Middle frontal gyrus (tissue), 1 donor: Measurements from ENCODE around the gene LIME1.

Experiments
- DNase-seq: peaks from one replicate; pipeline ENCODE4 v3.0.0-alpha.2; 2015; ENCODE audit warnings: low spot score; ENCODE audit errors: extremely low spot score

The LIME1 gene

DNA sequence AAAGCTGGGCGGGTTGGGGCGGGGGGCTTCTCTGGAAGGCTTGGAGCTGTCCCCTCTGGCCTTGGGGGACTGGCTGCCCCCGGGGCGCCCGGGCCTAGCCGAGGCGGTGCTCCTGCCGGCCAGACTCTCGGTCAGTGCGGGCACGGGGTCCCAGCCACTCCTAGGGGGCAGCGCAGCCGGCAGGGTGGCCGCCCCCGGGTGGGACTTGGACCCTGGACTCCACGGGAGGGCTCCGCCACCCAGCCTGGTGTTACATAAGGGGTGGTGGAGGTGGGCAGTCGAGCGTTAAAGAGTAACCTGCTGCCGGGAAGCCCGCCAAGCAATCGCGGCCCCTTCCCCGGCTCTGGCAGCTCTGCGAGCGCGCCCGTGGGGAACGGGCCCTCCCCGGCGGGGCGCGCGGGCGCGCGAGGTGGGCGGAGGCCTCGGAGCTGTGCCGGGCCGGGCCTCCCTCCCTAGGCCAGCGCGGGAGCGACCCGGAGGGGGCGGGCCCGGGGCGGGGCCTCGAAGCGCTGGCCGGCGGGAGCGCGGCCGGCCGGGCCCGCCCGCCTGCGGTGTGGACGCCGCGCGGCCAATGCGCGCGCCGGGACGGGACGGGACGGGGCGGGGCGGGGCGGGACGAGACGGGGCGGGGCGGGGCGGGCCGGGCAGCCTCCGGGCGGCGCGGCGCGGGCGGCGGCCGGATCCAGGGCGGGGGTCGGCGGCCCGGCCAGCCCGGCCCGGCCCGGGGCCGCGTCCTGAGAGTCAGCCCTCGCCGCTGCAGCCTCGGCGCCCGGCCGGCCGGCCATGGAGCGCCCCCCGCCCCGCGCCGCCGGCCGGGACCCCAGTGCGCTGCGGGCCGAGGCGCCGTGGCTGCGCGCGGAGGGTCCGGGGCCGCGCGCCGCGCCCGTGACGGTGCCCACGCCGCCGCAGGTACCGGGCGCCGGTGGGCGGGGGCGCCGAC, 2.9 kb downstream of the LIME1 start, which contains the start of gene SLC2A4RG:
TSS of gene SLC2A4RG (plus strand) at position 647 of the 940 bp plus-strand sequence. CDS start at position 784, 137 bp downstream.
- peak; percentile 76 for DNase-seq

DNA sequence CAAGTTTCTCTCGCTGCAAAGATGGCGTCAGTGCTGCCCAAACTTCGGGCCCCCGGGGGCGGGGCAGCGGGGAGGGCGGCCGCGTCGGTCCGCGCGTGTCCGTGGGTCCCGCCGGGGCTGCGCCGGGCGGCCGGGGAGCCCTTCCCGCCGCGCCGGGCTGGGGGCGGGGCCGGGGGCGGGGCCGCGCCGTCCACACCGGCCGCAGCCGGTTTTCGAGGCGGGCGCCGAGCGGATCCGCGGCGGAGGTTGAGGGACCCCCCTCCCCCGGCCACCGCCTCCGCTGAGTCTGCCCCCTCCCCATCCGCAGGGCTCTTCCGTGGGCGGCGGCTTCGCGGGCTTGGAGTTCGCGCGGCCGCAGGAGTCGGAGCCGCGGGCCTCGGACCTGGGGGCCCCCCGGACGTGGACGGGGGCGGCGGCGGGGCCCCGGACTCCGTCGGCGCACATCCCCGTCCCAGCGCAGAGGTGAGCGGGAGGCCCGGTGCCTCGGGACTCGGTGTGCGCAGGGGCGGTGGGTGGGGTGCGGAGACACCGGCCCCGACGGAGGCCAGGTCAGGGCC, 3.7 kb downstream of the LIME1 start:
- no peak for DNase-seq

DNA sequence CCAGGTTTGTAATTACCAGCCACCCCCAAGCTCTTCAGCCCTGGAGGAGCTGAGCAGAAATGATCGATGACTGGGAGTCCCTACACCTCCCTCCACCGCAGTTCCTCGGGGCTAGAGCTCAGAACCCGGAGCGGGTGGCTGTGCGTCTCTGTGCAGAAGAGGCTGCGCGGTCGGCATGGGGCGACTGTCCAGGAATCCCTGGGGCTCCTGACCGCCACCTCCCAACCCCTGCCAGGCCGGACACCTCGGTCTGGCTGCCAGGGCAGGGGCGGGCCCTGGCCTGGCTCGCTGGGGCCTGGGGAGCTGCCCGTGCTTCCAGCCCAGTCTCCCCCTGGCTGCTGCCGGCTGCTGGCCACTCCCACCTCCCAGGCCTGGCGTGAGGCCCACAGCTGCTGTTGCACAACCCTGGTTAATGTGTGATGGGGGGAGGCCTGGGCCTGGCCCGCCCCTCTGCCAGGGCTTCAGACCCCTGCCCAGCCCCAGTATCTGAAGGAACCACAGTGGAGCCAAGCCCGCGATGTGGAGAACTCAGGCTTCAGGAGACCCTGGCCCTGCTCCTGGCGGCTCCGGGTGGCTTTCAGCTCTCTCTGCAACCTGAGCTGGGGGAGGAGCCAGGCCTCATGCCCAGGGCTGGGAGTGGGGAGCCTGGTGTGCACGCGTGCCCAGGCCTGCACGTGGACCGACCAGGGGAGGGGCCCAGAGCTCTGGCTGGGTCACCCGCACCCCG, 4.3 kb downstream of the LIME1 start:
- no peak for DNase-seq

GRCh38 chr20:63741354-63741675, 4.9 kb downstream of the LIME1 start:
- no peak for DNase-seq

DNA sequence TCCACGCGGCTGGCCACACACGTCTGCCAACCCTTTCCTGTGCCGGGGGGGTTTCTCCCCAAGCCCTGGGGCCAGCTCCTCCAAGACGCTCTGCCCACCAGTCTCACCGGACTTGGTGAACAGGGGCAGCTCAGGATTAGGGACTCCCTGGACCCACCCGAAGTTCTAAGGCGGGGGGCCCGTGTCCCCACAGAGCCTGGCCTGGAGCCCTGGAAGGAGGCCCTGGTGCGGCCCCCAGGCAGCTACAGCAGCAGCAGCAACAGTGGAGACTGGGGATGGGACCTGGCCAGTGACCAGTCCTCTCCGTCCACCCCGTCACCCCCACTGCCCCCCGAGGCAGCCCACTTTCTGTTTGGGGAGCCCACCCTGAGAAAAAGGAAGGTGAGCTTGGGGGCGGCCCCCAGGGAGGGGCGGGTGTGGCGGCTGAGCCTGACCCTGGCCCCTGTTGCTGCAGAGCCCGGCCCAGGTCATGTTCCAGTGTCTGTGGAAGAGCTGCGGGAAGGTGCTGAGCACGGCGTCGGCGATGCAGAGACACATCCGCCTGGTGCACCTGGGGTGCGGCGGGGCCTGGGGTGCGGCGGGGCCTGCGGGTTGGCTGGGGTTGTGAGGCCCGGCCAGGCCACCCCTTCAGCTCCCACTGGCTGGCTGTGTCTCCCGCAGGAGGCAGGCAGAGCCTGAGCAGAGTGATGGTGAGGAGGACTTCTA, 5.4 kb downstream of the LIME1 start:
- DNase-seq: no peak

DNA sequence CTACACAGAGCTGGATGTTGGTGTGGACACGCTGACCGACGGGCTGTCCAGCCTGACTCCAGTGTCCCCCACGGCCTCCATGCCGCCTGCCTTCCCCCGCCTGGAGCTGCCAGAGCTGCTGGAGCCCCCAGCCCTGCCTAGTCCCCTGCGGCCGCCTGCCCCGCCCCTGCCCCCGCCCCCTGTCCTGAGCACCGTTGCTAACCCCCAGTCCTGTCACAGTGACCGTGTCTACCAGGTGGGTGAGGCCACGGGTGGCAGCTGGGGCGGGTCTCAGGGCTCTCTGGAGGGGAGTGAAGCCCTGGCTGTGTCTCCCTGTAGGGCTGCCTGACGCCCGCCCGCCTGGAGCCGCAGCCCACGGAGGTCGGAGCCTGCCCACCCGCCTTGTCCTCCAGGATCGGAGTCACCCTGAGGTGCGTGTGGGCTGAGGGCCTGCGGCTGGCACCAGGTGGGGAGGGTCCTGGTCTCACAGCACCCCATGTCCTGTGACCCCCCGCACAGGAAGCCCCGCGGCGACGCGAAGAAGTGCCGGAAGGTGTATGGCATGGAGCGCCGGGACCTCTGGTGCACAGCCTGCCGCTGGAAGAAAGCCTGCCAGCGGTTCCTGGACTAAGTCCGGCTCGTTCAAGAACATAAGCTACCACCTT, 6.0 kb downstream of the LIME1 start:
- DNase-seq: no peak

DNA sequence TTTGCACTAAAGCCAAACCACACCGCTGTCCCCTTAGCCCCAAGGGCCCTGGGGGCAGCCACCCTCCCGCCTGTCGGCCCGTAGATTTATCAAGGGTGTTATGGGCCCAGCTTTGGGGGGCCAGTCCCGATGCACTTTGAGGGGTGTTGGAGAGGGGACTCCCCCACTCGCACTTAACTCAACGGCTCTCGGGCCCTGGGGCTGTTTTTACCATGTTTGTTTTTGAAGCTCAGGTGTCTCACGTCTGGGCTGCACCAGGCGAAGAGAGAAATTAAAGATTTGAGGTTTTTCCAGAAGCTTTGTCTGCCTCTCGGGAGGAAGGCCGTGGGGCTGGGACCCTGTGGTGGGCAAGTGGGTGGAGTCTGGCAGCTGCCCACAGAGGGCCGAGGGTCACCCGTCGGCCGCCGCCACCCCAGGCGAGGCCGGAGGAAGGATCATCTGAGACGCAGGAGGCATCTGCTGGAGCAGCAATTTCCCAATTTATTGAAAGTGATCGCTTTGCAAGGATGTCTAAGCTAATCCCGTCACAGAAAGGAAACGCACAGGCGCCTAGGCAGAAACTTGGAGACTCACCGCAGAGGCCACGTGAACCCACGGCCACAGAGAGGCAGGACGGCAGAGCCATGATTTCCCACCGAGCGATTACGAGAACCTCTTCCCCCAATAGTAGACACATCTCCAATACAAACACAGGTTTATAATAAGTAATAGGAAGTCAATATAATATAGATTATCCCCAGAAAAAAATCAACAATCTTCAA, 6.9 kb downstream of the LIME1 start:
- no peak for DNase-seq

DNA sequence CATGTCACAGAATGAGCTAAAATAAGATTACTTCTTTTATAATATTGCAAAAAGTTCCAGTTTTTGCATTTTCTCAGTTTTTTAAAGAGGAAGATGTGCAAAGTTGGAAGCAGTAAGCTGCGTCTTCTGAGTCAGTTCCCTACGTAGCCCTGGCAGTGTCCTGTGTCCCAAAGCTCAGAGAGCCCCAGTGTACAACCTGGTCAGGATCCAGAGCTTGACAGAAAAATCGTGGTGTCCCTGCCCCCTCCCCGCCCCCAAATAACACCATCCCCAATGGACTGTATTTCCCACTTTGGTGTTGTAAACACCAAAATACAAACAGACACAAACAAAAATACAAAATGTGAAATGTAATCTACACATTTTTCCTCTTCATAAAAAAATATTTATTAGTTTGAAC, 7.7 kb downstream of the LIME1 start:
- DNase-seq: no peak

GRCh38 chr20:63744574-63745423, 8.3 kb downstream of the LIME1 start:
- DNase-seq: no peak

DNA sequence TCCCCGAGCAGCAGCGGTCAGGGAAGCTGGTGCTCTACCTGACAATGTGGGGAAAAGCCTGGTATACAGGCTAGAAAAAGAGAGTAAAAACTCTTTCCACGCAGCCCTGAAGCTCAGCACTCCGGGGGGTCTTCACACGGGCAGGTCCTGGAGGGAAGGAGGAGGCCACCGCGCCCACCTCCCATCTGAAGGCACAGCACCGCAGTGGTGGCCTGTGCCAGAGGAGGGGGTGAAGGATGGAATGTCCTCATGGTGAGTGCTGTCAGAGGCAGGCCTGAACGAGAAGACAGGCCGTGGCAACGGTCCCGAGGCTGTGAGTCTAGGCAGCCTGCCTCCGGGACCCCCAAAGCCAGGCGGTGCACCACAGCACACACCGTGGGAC, 9.0 kb downstream of the LIME1 start:
- no peak for DNase-seq

GRCh38 chr20:63745961-63746731, 9.7 kb downstream of the LIME1 start:
- DNase-seq: no peak

DNA sequence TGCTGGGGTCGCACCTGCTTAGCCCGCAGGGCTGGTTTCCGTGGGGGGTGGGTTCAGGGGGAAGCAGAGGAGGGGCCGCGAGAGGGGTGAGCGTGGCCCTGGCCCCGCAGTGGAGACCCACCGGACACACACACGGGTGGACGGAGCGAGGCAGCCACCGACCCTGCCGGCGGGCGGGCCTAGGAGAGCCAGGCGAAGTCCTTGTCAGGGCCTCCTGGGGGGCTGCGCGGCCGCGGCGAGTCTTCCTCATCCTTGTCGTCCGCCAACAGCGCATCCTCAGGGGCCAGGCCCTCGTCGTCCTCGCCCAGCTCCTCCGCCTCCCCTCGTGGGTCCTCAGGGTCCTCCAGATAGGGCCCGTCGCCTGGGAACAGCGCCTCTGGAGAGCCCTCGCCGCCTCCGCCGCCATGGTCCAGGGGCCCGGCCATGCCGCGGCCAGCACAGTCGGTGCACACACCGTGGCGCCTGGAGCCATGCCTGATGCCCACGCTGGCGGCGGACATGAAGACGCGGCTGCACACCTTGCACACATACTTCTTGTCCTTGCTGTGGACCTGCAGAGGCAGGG, 10.4 kb downstream of the LIME1 start:
- no peak for DNase-seq

DNA sequence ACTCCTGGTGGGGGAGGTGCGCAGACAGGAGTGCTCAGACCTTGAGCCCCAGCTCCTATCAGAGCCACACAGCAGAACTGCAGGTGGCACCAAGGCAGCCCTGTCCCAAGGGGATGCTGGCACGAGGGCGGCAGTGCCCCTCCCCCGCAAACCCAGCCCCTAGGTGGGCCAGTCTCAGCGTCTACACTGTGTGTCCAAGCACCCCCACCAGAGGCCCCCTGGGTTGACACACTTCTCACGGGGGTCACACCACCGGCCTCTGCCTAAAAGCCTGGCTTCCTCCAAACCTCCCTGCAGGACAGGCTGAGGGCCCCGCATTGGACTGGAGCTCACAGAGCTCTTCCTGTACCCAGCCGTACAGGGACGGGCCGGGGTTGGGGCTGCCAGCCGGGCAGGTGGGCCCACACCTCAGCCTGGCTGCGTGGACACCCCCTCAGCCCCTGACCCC, 11.2 kb downstream of the LIME1 start:
- no peak for DNase-seq

DNA sequence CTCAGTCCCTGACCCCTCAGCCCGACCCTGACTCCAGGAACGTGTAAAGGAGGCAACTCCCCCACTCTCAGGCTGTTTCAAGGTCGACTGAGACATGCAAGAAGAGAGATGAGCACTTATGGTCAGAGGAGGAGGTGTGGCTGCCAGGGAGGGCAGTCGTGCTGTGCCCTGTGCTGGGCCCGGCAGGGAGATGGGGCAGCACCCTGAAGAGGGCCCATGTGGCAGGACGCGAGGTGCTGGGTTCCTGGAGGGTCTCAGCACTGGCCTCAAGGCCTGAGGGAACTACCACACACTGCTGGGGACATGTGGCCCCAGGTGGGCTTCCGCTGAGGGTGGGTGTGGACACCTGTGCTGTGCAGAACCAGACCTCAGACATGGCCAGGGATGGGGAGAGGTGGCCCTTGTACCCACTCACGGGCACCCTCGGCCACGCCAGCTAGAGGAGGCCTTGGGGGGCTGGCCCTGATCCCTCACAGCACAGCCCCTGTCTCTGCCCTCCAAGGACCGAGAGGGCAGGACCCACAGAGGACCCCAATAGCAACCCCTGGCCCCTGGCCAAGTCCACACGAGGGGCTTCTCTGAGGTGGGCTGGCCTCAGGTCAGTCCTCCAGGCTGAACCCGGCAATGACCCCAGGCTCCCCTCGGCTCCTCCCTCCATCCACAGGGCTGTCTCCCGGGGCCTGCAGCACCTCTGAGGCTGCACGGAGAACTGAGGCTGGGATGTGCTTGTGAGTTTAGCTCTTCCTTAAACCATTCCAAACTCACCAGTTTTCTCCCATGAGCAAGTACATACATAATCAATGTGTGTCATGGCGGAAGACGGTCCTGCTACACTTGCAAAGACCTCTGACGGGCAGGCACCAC, 11.8 kb downstream of the LIME1 start:
- no peak for DNase-seq

DNA sequence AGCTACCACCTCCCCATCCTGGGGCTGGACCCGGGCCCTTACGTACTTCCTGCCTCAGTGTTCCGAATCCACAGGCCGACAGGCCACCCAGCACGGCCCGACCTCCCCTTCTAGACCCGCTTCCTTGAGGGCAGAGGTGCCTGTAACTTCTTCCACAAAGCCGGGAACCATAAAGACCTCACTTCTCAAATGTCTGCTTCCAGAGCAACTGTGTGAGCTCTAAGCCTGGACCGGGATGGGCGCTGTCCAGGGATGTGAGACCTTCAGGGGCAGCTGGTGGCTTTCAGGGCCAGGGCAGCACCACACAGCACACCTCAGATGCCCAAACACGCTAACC, 12.4 kb downstream of the LIME1 start:
- DNase-seq: no peak

DNA sequence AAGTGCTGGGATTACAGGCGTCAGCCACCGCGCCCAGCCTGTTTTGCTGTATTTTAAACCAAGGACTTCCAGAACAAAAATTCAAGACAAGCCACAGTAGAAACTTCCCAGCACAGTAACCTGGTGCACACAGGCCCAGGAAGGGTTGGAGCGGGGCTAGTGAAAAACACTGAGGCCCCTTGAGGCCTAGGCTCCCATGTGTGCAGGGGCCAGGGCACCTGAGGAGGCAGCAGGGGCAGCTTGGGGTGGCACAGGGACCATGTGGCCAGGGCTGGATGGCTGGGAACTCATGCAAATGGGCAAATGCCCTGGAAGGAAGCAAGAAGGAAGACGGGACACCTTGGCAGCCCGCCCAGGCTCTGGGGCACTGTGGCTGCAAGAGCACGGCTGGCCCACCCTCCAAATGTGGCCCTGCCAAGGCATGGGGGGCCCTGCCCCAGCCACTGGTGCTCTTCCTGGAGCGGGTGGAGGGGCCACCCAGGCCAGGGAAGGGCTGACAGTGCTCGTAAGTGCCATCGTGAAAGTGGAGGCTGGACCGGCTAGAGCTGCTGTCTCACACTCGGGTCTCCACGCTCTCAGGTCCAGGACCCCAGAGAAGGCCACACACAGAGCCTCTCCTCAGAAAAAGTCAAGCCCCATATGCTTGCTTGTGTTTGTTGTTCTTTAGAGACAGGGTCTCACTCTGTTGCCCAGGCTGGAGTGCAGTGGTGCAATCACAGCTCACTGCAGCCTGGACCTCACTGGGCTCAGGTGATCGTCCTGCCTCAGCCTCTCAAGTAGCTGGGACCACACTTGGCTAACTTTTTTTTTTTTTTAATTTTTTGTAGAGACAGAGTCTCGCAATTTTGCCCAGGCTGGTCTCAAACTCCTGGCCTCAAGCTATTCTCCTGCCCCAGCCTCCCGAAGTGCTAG, 13.4 kb downstream of the LIME1 start:
- no peak for DNase-seq
